T follicular helper cell (primary cell): ENCODE measurements around the gene ARHGDIG.
A peak's percentile ranks its signal among the peaks of the same experiment; 100 is the strongest.
"Not testable (repeated sequence)": the region's sequence is repeated elsewhere in the genome, so short reads cannot be mapped to it uniquely, and the experiment has no call there.

ENCODE experiments used
- DNase-seq: peaks from one replicate; pipeline ENCODE4 v3.0.0-alpha.2; 2020; ENCODE audit warnings: low read depth
- total RNA-seq, 2 experiments: gene quantifications; one replicate each; lab custom pipeline; 2026; lab: John Stamatoyannopoulos, UW

The ARHGDIG gene
- 0 to 0.12 reads per million in 2 experiments for total RNA-seq

GRCh38 chr16:280552-280951 lies at the start of gene ARHGDIG:
Gene ARHGDIG (plus strand): TSS chr16:280591. CDS start chr16:280681, 90 bp downstream.
- no peak for DNase-seq

- DNase-seq: no peak
Measured at GRCh38 chr16:230949-231348, 49.4 kb upstream of the ARHGDIG start.

- peak; percentile 93 for DNase-seq
Measured at GRCh38 chr16:234468-235305, 45.7 kb upstream of the ARHGDIG start, which contains the start of gene FAM234A. Gene FAM234A (plus strand): TSS chr16:234821. CDS start chr16:254414, 19,593 bp downstream.

- DNase-seq: no peak
Measured at GRCh38 chr16:239948-240277, 40.5 kb upstream of the ARHGDIG start.

GRCh38 chr16:240559-240958 lies 39.8 kb upstream of the ARHGDIG start:
- DNase-seq: no peak

GRCh38 chr16:242281-242680 lies 38.1 kb upstream of the ARHGDIG start:
- no peak for DNase-seq

GRCh38 chr16:243348-243747 lies 37.0 kb upstream of the ARHGDIG start:
- no peak for DNase-seq

- DNase-seq: no peak
Measured at GRCh38 chr16:245105-245504, 35.3 kb upstream of the ARHGDIG start.

- DNase-seq: no peak
Measured at GRCh38 chr16:247027-247426, 33.4 kb upstream of the ARHGDIG start.

- DNase-seq: no peak
Measured at GRCh38 chr16:249431-249830, 31.0 kb upstream of the ARHGDIG start.

- DNase-seq: no peak
Measured at GRCh38 chr16:252366-253337, 27.7 kb upstream of the ARHGDIG start.

- no peak for DNase-seq
Measured at GRCh38 chr16:253833-254232, 26.6 kb upstream of the ARHGDIG start.

GRCh38 chr16:254461-254860 lies 25.9 kb upstream of the ARHGDIG start:
- no peak for DNase-seq

- no peak for DNase-seq
Measured at GRCh38 chr16:255183-255582, 25.2 kb upstream of the ARHGDIG start.

- not testable (repeated sequence) for DNase-seq
Measured at GRCh38 chr16:258091-258490, 22.3 kb upstream of the ARHGDIG start.

GRCh38 chr16:259226-259625 lies 21.2 kb upstream of the ARHGDIG start:
- no peak for DNase-seq

GRCh38 chr16:259814-260253 lies 20.6 kb upstream of the ARHGDIG start:
- no peak for DNase-seq

- DNase-seq: no peak
Measured at GRCh38 chr16:260326-260725, 20.1 kb upstream of the ARHGDIG start.

- no peak for DNase-seq
Measured at GRCh38 chr16:261031-261691, 19.2 kb upstream of the ARHGDIG start.

GRCh38 chr16:262121-262745 lies 18.2 kb upstream of the ARHGDIG start:
- no peak for DNase-seq

- no peak for DNase-seq
Measured at GRCh38 chr16:263182-263774, 17.1 kb upstream of the ARHGDIG start.
